Neutrophil (primary cell): Measurements from ENCODE around the gene AIFM1.

Source experiments
- H3K27ac ChIP-seq: fragments of 200-600 bp; sonication (generic); 2 replicates; pipeline ENCODE4 v1.5.1; 2016; ENCODE audit warnings: mild to moderate bottlenecking, moderate library complexity
- H3K27me3 ChIP-seq: fragments of 200-600 bp; sonication (generic); 2 replicates; pipeline ENCODE4 v1.6.0; 2016; ENCODE audit warnings: mild to moderate bottlenecking
- H3K36me3 ChIP-seq: fragments of 200-600 bp; sonication (generic); 2 replicates; pipeline ENCODE4 v1.5.1; 2017
- H3K4me1 ChIP-seq, 2 experiments: fragments of 200-600 bp in 1 of 2; sonication (generic) in 1 of 2; 1 replicate in 1 of 2; 2 replicates in 1 of 2; pipeline versions ENCODE4 v1.5.1 to v1.6.1; 2013 to 2016; ENCODE audit warnings: low read depth in 1 of 2, low read length in 1 of 2, mild to moderate bottlenecking in 1 of 2, moderate library complexity in 1 of 2; ENCODE audit not compliant: control insufficient read depth in 1 of 2, insufficient read depth in 1 of 2
- H3K4me3 ChIP-seq, 2 experiments: fragments of 200-600 bp in 1 of 2; sonication (generic) in 1 of 2; 1 replicate in 1 of 2; 2 replicates in 1 of 2; pipeline ENCODE4 v1.5.1; 2013 to 2016; ENCODE audit warnings: low read depth in 1 of 2, low read length in 1 of 2, mild to moderate bottlenecking in 1 of 2, moderate library complexity in 1 of 2
- H3K9me3 ChIP-seq: fragments of 200-600 bp; sonication (generic); 2 replicates; pipeline ENCODE4 v1.5.1; 2016
- CTCF ChIP-seq: fragments of 200-600 bp; sonication (generic); IDR thresholded peaks from 2 replicates; pipeline ENCODE4 v1.5.1; 2016; ENCODE audit warnings: antibody characterized with exemption

AIFM1 gene

GRCh38 chrX:130110379-130111219, 55.0 kb downstream of the AIFM1 start, which contains the start of gene ELF4:
Gene ELF4, minus strand, starts transcription at chrX:130110497. Its CDS starts 29,167 bp downstream, at chrX:130081330.
- H3K4me3 ChIP-seq: peak within 1 kb of the TSS; percentile 70 to 84
- no peaks in the 10 kb centered on the region for H3K27me3 ChIP-seq
- peak within 1 kb of the TSS; percentile 97 for H3K27ac ChIP-seq
- peaks cover 38 to 41% of the 10 kb centered on the region in 2 experiments for H3K4me1 ChIP-seq
- H3K36me3 ChIP-seq: no peaks in the 10 kb centered on the region
- no peak for TF ChIP-seq CTCF
- H3K9me3 ChIP-seq: no peaks in the 10 kb centered on the region

GRCh38 chrX:130109429-130110378, 55.9 kb downstream of the AIFM1 start:
- Histone ChIP-seq H3K27me3 (no peaks in the 10 kb centered on the region), H3K4me3 (peak overlapping the region; percentile 70 to 84), H3K4me1 (peaks cover 47 to 50% of the 10 kb centered on the region in 2 experiments), H3K9me3 (no peaks in the 10 kb centered on the region), H3K27ac (peak overlapping the region; percentile 97), H3K36me3 (no peaks in the 10 kb centered on the region)
- no peak for TF ChIP-seq CTCF

DNA sequence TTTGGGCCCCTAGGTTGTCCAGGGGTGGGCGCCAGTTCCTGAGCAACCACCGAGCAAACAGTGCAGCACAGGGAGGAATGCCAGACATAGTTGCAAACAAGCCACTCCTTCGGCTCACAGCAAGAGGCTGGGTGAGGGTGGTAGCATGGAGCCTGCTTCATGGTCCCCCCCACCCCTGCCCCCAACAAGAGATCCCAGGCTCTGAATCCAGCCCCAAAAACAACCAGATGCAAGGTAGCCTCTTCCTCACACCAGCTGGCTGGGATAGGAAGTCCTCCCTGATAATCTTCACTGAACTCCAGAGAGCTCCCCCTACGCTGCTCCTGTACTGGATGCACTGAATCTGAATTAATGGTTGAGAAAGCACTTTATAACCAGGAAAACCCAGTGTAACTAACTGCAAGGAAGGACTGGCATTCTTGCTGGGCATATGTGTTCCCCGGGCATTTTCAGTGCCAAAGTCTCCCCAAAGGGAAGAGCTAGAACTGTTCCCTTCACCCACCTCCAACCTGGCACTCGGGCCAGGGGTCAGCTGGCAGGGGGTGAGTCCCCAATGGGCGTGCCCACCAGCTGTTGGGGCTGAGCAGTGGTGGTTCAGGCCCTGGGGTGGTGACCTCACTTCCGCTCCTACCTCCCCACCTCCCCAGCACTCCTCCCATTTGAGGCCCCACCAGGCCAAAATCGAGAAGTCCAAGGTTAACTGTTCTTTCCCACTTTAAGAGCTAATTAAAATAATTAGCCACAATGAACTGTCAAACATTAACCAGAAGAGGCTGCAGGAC, 56.8 kb downstream of the AIFM1 start:
- H3K9me3 ChIP-seq: no peaks in the 10 kb centered on the region
- H3K27me3 ChIP-seq: no peaks in the 10 kb centered on the region
- H3K4me3 ChIP-seq: peak overlapping the region; percentile 70 to 84
- H3K36me3 ChIP-seq: no peaks in the 10 kb centered on the region
- TF ChIP-seq CTCF: no peak
- peak overlapping the region; percentile 97 for H3K27ac ChIP-seq
- H3K4me1 ChIP-seq: peaks cover 53 to 58% of the 10 kb centered on the region in 2 experiments

DNA sequence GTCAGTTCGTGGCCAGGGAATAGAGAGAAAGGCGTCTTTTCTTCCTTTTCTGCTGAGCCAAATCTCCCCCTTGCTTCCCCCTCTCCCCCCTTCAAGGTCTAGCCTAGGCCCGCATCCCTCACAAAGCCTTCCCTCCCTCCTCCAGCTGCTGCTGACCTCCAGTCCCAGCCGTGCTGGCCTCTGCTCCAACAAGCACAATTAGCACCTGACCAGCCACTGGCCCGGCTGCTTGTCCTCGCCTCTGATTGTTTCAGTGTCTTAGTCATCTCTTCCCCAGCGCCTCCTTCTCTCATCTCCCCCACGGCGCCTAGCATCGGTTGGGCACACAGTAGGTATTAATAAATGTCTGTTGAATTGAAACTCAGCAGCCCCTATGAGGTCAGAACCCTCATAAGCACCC, 59.6 kb downstream of the AIFM1 start:
- no peaks in the 10 kb centered on the region for H3K27me3 ChIP-seq
- H3K9me3 ChIP-seq: no peaks in the 10 kb centered on the region
- peaks cover 47 to 67% of the 10 kb centered on the region in 2 experiments for H3K4me1 ChIP-seq
- TF ChIP-seq CTCF: no peak
- no peaks in the 10 kb centered on the region for H3K36me3 ChIP-seq
- H3K4me3 ChIP-seq: no peak overlapping the region
- peak overlapping the region; percentile 68 for H3K27ac ChIP-seq

- Histone ChIP-seq H3K27me3 (no peaks in the 10 kb centered on the region), H3K9me3 (no peaks in the 10 kb centered on the region), H3K27ac (peak overlapping the region; percentile 68), H3K4me3 (no peak overlapping the region), H3K36me3 (no peaks in the 10 kb centered on the region), H3K4me1 (peaks cover 54 to 70% of the 10 kb centered on the region in 2 experiments)
- no peak for TF ChIP-seq CTCF
Measured at GRCh38 chrX:130105244-130105643, 60.4 kb downstream of the AIFM1 start.
